OCI-LY1 (cell line): ENCODE data around the gene SHF.

Source experiments
- H2AFZ ChIP-seq: fragments of 200-600 bp; sonication (generic), shearing (Covaris generic); 2 replicates; pipeline ENCODE4 v1.6.0; 2014; ENCODE audit warnings: antibody characterized with exemption, mild to moderate bottlenecking, low read length
- H3F3A ChIP-seq: fragments of 200-600 bp; sonication (generic), shearing (Covaris generic); 2 replicates; pipeline ENCODE4 v1.6.0; 2014; ENCODE audit warnings: mild to moderate bottlenecking, antibody characterized with exemption, low read length, moderate library complexity; ENCODE audit not compliant: insufficient read depth
- H3K27ac ChIP-seq: fragments of 200-600 bp; sonication (generic); 2 replicates; pipeline ENCODE4 v1.5.1; 2014; ENCODE audit warnings: low read length, mixed run types, mild to moderate bottlenecking, low read depth; ENCODE audit not compliant: poor library complexity, severe bottlenecking
- H3K27me3 ChIP-seq: fragments of 200-600 bp; sonication (generic); 2 replicates; pipeline ENCODE4 v1.6.0; 2014; ENCODE audit warnings: antibody characterized with exemption, mild to moderate bottlenecking, low read length, moderate library complexity; ENCODE audit not compliant: insufficient read depth
- H3K36me3 ChIP-seq: fragments of 200-600 bp; sonication (generic); 2 replicates; pipeline ENCODE4 v1.6.1; 2014; ENCODE audit warnings: mild to moderate bottlenecking, antibody characterized with exemption, low read length, moderate library complexity, mixed read lengths; ENCODE audit not compliant: insufficient read depth
- H3K4me1 ChIP-seq: fragments of 200-600 bp; sonication (generic); 2 replicates; pipeline ENCODE4 v1.5.1; 2014; ENCODE audit warnings: mild to moderate bottlenecking, low read length, moderate library complexity; ENCODE audit not compliant: insufficient read depth, severe bottlenecking
- H3K4me2 ChIP-seq: fragments of 200-600 bp; sonication (generic), shearing (Covaris generic); 2 replicates; pipeline ENCODE4 v1.6.1; 2014; ENCODE audit warnings: low read length
- H3K4me3 ChIP-seq: fragments of 200-600 bp; sonication (generic); 2 replicates; pipeline ENCODE4 v1.5.1; 2014; ENCODE audit warnings: low read length, low read depth, mild to moderate bottlenecking, mixed read lengths; ENCODE audit not compliant: poor library complexity, severe bottlenecking
- H3K79me2 ChIP-seq: fragments of 200-600 bp; shearing (Covaris generic); 2 replicates; pipeline ENCODE4 v1.6.1; 2016; ENCODE audit warnings: mixed run types, low read length, mixed read lengths; ENCODE audit not compliant: insufficient read depth
- H3K9ac ChIP-seq: fragments of 200-600 bp; sonication (generic), shearing (Covaris generic); 2 replicates; pipeline ENCODE4 v1.6.1; 2014; ENCODE audit warnings: mild to moderate bottlenecking, low read length, mixed read lengths
- H3K9me2 ChIP-seq: fragments of 200-600 bp; sonication (generic), shearing (Covaris generic); 2 replicates; pipeline ENCODE4 v1.6.1; 2014; ENCODE audit warnings: low read depth, mild to moderate bottlenecking, low read length, mixed read lengths
- H3K9me3 ChIP-seq: fragments of 200-600 bp; shearing (Covaris generic); 2 replicates; pipeline ENCODE4 v1.6.1; 2014; ENCODE audit warnings: low read length, mixed read lengths
- H4K20me1 ChIP-seq: fragments of 200-600 bp; sonication (generic), shearing (Covaris generic); 2 replicates; pipeline ENCODE4 v1.6.0; 2016; ENCODE audit warnings: mild to moderate bottlenecking, low read length; ENCODE audit not compliant: insufficient read depth
- EZH2 ChIP-seq: fragments of 200-600 bp; sonication (generic), shearing (Covaris generic); IDR thresholded peaks from 2 replicates; pipeline ENCODE4 v1.8.0; 2017; ENCODE audit warnings: borderline replicate concordance, mixed run types, mild to moderate bottlenecking, antibody characterized with exemption, low read length, moderate library complexity, mixed read lengths
- TF ChIP-seq, protein P1 (sequence below): fragments of 200-600 bp; sonication (generic), shearing (Covaris generic); IDR thresholded peaks from 2 replicates; pipeline ENCODE4 v1.5.1; 2017; ENCODE audit warnings: mild to moderate bottlenecking, antibody characterized with exemption, low read length, moderate library complexity, mixed read lengths

SHF gene

DNA sequence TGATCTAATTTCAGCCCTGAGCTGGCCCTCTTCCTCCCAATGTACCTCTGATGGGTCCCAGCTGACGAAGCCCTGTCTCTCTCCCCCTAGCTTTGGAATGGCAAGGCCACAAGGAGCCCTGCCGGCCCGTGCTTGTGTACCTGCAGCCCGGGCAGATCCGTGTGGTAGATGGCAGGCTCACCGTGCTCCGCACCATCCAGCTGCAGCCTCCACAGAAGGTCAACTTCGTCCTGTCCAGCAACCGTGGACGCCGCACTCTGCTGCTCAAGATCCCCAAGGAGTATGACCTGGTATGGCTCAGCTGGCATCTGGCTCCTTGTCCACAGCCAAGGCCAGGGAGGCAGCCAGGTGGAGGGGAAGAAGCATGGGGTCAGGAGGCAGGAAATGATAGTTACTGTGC, 43.8 kb downstream of the SHF start:
- no peaks in the 10 kb centered on the region for H3K9me3 ChIP-seq
- no peak overlapping the region for H3K4me3 ChIP-seq
- H3K27me3 ChIP-seq: no peaks in the 10 kb centered on the region
- no peaks in the 10 kb centered on the region for H3K79me2 ChIP-seq
- H3K9ac ChIP-seq: no peak overlapping the region
- H3K4me1 ChIP-seq: no peaks in the 10 kb centered on the region
- no peaks in the 10 kb centered on the region for H3K9me2 ChIP-seq
- no peaks in the 10 kb centered on the region for H4K20me1 ChIP-seq
- no peak overlapping the region for H3K4me2 ChIP-seq
- no peaks in the 10 kb centered on the region for H3F3A ChIP-seq
- TF ChIP-seq EZH2: no peak
- TF ChIP-seq, protein P1, sequence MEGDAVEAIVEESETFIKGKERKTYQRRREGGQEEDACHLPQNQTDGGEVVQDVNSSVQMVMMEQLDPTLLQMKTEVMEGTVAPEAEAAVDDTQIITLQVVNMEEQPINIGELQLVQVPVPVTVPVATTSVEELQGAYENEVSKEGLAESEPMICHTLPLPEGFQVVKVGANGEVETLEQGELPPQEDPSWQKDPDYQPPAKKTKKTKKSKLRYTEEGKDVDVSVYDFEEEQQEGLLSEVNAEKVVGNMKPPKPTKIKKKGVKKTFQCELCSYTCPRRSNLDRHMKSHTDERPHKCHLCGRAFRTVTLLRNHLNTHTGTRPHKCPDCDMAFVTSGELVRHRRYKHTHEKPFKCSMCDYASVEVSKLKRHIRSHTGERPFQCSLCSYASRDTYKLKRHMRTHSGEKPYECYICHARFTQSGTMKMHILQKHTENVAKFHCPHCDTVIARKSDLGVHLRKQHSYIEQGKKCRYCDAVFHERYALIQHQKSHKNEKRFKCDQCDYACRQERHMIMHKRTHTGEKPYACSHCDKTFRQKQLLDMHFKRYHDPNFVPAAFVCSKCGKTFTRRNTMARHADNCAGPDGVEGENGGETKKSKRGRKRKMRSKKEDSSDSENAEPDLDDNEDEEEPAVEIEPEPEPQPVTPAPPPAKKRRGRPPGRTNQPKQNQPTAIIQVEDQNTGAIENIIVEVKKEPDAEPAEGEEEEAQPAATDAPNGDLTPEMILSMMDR: no peak
- no peaks in the 10 kb centered on the region for H3K36me3 ChIP-seq
- no peak overlapping the region for H3K27ac ChIP-seq
- no peak overlapping the region for H2AFZ ChIP-seq

DNA sequence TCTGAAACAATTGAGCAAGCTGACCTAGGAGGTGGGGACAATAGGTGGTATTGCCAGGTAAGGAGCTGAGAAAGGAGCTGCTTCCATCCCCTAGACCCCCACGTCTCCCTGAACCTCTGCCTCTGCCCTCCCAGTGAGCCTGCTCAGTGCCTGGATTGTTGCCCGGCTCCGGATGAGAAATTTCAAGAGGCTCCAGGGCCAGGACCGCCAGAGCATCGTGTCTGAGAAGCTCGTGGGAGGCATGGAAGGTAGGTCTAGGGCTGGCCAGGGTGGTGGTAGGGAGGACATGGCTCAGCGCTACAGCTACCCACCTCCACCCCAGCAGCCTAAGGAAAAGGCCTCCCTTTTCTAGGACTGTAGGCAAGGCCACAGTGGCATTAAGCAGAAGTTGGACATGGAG, 44.7 kb downstream of the SHF start:
- Histone ChIP-seq H4K20me1 (no peaks in the 10 kb centered on the region), H3K4me1 (no peaks in the 10 kb centered on the region), H3K79me2 (no peaks in the 10 kb centered on the region), H3K27me3 (no peaks in the 10 kb centered on the region), H3F3A (no peaks in the 10 kb centered on the region), H3K9me3 (no peaks in the 10 kb centered on the region), H3K36me3 (no peaks in the 10 kb centered on the region), H2AFZ (no peak overlapping the region), H3K9ac (no peak overlapping the region), H3K4me3 (no peak overlapping the region), H3K4me2 (no peak overlapping the region), H3K27ac (no peak overlapping the region), H3K9me2 (no peaks in the 10 kb centered on the region)
- no peak for TF ChIP-seq EZH2

DNA sequence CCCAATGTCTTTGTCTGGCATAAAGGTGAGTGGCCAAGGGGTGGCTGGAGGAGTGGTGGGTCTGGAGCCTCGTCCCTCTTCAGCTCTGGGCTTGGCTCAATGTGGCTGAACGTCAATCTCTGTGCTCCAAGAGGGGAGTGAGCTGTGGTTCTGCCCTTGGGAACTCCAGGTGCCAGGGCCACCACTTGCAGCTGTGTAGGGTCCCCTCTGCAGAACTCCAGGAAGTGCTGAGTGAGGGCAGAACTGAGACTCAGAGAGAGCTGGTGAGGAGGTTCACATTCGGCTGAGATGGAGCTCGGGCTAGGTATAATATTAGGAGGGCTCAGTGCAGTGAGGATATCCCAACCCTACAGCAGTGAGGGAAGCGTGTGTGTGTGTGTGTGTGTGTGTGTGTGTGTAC, 46.4 kb downstream of the SHF start:
- no peaks in the 10 kb centered on the region for H3K9me2 ChIP-seq
- no peak overlapping the region for H3K9ac ChIP-seq
- H2AFZ ChIP-seq: no peak overlapping the region
- no peaks in the 10 kb centered on the region for H3K79me2 ChIP-seq
- H3K9me3 ChIP-seq: no peaks in the 10 kb centered on the region
- no peak overlapping the region for H3K4me3 ChIP-seq
- no peaks in the 10 kb centered on the region for H3F3A ChIP-seq
- H3K36me3 ChIP-seq: no peaks in the 10 kb centered on the region
- no peaks in the 10 kb centered on the region for H3K4me1 ChIP-seq
- H3K4me2 ChIP-seq: no peak overlapping the region
- TF ChIP-seq, protein P1: no peak
- no peak for TF ChIP-seq EZH2
- no peaks in the 10 kb centered on the region for H3K27me3 ChIP-seq
- H4K20me1 ChIP-seq: no peaks in the 10 kb centered on the region
- no peak overlapping the region for H3K27ac ChIP-seq

DNA sequence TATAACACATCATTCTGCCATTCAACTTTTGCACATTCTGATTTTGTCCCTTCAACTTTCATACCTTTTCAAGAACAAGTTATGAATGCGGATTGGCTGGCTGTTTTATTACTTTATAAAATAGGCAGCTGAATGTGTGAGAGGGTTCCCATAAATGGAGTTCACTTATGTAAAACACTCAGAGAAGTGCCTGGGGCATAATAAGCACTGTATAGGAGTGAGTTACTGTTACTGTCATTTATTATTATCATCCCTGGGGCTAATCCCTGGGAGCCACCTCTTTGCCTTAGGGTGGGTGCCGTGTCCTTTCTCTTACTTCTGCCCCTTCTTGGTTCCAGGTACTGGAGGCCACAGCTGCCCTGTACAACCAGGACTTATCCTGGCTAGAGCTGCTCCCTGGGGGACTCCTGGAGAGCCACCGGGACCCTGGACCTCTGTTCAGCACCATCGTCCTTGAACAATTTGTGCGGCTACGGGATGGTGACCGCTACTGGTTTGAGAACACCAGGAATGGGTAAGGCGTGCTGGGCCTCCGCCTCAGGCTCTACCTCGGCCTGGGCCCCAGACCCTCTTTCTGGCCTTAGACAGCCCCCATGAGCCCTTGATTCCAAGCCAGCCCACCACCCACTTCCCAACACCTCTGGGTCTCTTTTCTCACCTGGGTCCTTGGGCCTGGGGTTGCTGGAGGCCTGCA, 47.1 kb downstream of the SHF start:
- no peaks in the 10 kb centered on the region for H3K27me3 ChIP-seq
- no peaks in the 10 kb centered on the region for H3K4me1 ChIP-seq
- H3K4me3 ChIP-seq: no peak overlapping the region
- TF ChIP-seq, protein P1: no peak
- no peak for TF ChIP-seq EZH2
- no peak overlapping the region for H3K27ac ChIP-seq
- H3K9me2 ChIP-seq: no peaks in the 10 kb centered on the region
- H2AFZ ChIP-seq: no peak overlapping the region
- H3K9me3 ChIP-seq: no peaks in the 10 kb centered on the region
- H3K36me3 ChIP-seq: no peaks in the 10 kb centered on the region
- H3K79me2 ChIP-seq: no peaks in the 10 kb centered on the region
- H3K4me2 ChIP-seq: no peak overlapping the region
- no peaks in the 10 kb centered on the region for H3F3A ChIP-seq
- no peak overlapping the region for H3K9ac ChIP-seq
- H4K20me1 ChIP-seq: no peaks in the 10 kb centered on the region
